Kidney (tissue), 14 donors: ENCODE results near the gene STAU1. TPM values are rescaled to one million over a fixed set of nuclear protein-coding genes. Genes with fewer than 3 reads are reported as not detected.

Experiments used
- DNase-seq, 5 donors: peaks; one replicate each; pipeline ENCODE4 v3.0.0-alpha.2; 2013 to 2020
- FAIRE-seq: peaks from 2 replicates; lab custom pipeline; 2012; peaks lifted over from hg19 to GRCh38; lab: Jason Lieb, UNC
- H3K27ac ChIP-seq, 2 donors: one replicate each; pipeline ENCODE4 v1.7.0; 2013; ENCODE audit warnings: low read depth in 2 of 2, low read length in 2 of 2, inconsistent platforms in 1 of 2
- H3K27me3 ChIP-seq: one replicate; pipeline ENCODE4 v1.7.1; 2013; ENCODE audit warnings: low read length, inconsistent platforms; ENCODE audit not compliant: control insufficient read depth, insufficient read depth
- H3K36me3 ChIP-seq, 3 donors: one replicate each; pipeline versions ENCODE4 v1.7.0 to v1.7.1; 2013; ENCODE audit warnings: low read length in 3 of 3, control low read depth in 1 of 3, inconsistent platforms in 1 of 3; ENCODE audit not compliant: insufficient read depth in 3 of 3, control insufficient read depth in 2 of 3
- H3K4me1 ChIP-seq, 3 donors: one replicate each; pipeline versions ENCODE4 v1.7.0 to v1.7.1; 2013; ENCODE audit warnings: low read length in 3 of 3, inconsistent platforms in 1 of 3, low read depth in 1 of 3; ENCODE audit not compliant: control insufficient read depth in 2 of 3, insufficient read depth in 2 of 3
- H3K4me3 ChIP-seq, 3 donors: one replicate each; pipeline versions ENCODE4 v1.7.0 to v1.8.1; 2013; ENCODE audit warnings: low read length in 3 of 3, control low read depth in 1 of 3, inconsistent platforms in 1 of 3
- H3K9ac ChIP-seq, 3 donors: one replicate each; pipeline versions ENCODE4 v1.7.0 to v1.7.1; 2013; ENCODE audit warnings: low read length in 3 of 3, control low read depth in 1 of 3, inconsistent platforms in 1 of 3
- H3K9me3 ChIP-seq, 3 donors: one replicate each; pipeline versions ENCODE4 v1.7.0 to v1.7.1; 2013; ENCODE audit warnings: low read length in 3 of 3, control low read depth in 1 of 3, inconsistent platforms in 1 of 3; ENCODE audit not compliant: control insufficient read depth in 2 of 3, insufficient read depth in 1 of 3
- intact Hi-C: fragments of 100-400 bp; cut with DNase I; formaldehyde crosslinking; loops from one replicate; pipeline ENCODE4 v1.11.1; 2022
- polyA plus RNA-seq: library from polyadenylated mRNA; stranded (reverse); fragments of 350-450 nt; fragmentation: Illumina TruSeq; extraction: RNeasy Lipid Tissue Mini Kit (QIAGEN cat#74804); gene quantifications from one replicate; pipeline ENCODE4 v1.2.3, GENCODE V29; 2014; ENCODE audit warnings: low read depth, low replicate concordance; ENCODE audit not compliant: insufficient read depth
- total RNA-seq: library from RNA; stranded (reverse); fragmentation: NEBNext Ultra II Directional; extraction: Animal tissue kit (Norgen Biotek cat#: 25700); gene quantifications from one replicate; pipeline ENCODE4 v1.2.1, GENCODE V29; 2021
- TF ChIP-seq, protein P1 (sequence below): IDR thresholded peaks from 3 replicates; pipeline ENCODE4 v1.5.1; 2012; ENCODE audit warnings: mild to moderate bottlenecking, moderate library complexity, borderline replicate concordance; ENCODE audit not compliant: insufficient read depth; ENCODE audit errors: extremely low read depth
- donor health status: control.
- donor health status: control.
- donor health status: control.
- donor health status: control.
- donor health status: control.
- donor health status: DM: yes; HTN: yes; CAD: no.
- donor health status: Normal renal cell carcinoma (clear cell type).

Gene STAU1
- total and polyA plus RNA-seq, 2 donors from 2014 or later, result 53.3 to 85.4 TPM

GRCh38 chr20:49149281-49150045 lies 38.7 kb downstream of the STAU1 start:
- FAIRE-seq (no peak), DNase-seq (peak in 1 of 5 donors; percentile 14)
- Histone ChIP-seq H3K9ac (no peak overlapping the region), H3K27ac (no peak overlapping the region), H3K4me3 (no peak overlapping the region), H3K9me3 (no peaks in the 10 kb centered on the region), H3K36me3 (peaks cover 0 to 10% (median 7%) of the 10 kb centered on the region in 3 donors), H3K4me1 (peaks cover 0 to 5% (median 2%) of the 10 kb centered on the region in 3 donors), H3K27me3 (no peaks in the 10 kb centered on the region)
- TF ChIP-seq, protein P1, sequence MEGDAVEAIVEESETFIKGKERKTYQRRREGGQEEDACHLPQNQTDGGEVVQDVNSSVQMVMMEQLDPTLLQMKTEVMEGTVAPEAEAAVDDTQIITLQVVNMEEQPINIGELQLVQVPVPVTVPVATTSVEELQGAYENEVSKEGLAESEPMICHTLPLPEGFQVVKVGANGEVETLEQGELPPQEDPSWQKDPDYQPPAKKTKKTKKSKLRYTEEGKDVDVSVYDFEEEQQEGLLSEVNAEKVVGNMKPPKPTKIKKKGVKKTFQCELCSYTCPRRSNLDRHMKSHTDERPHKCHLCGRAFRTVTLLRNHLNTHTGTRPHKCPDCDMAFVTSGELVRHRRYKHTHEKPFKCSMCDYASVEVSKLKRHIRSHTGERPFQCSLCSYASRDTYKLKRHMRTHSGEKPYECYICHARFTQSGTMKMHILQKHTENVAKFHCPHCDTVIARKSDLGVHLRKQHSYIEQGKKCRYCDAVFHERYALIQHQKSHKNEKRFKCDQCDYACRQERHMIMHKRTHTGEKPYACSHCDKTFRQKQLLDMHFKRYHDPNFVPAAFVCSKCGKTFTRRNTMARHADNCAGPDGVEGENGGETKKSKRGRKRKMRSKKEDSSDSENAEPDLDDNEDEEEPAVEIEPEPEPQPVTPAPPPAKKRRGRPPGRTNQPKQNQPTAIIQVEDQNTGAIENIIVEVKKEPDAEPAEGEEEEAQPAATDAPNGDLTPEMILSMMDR, result no peak
- intact Hi-C loops, result no loop called here

DNA sequence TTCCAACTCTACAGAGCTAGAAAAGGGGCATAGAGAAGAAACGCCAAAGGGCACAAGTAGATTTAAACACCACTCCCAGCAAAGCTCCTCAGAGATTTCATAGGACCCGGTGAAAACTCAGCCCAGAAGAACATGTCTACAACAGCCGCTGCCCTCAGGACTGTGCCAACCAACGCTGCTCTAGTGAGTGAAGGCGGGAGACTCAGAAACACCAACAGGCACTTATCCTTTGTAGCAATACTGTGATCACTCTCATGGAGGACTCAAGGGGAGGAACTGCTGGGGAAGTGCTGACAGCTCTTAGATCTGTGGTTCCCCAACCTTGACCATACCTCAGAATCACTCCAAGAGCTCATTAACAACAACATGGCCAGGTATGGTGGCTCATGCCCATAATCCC lies 39.5 kb downstream of the STAU1 start:
- DNase-seq (peak in 1 of 5 donors; percentile 8), FAIRE-seq (no peak)
- intact Hi-C loops, result no loop called here
- H3K27me3 ChIP-seq, result no peaks in the 10 kb centered on the region
- H3K9me3 ChIP-seq, result no peaks in the 10 kb centered on the region
- TF ChIP-seq, protein P1, result no peak
- H3K4me1 ChIP-seq, result peaks cover 0 to 5% (median 2%) of the 10 kb centered on the region in 3 donors
- no peak overlapping the region for H3K27ac ChIP-seq
- H3K36me3 ChIP-seq, result peaks cover 3 to 17% (median 10%) of the 10 kb centered on the region in 3 donors
- no peak overlapping the region for H3K4me3 ChIP-seq
- H3K9ac ChIP-seq, result no peak overlapping the region

- H3K36me3 ChIP-seq, result peaks cover 3 to 18% (median 10%) of the 10 kb centered on the region in 3 donors
- H3K4me3 ChIP-seq, result no peak overlapping the region
- peaks cover 0 to 5% (median 2%) of the 10 kb centered on the region in 3 donors for H3K4me1 ChIP-seq
- H3K27me3 ChIP-seq, result no peaks in the 10 kb centered on the region
- TF ChIP-seq, protein P1, result no peak
- H3K9me3 ChIP-seq, result no peaks in the 10 kb centered on the region
- no peak for FAIRE-seq
- DNase-seq, result no peak
- intact Hi-C loops, result no loop called here
- no peak overlapping the region for H3K27ac ChIP-seq
- no peak overlapping the region for H3K9ac ChIP-seq
Observed at GRCh38 chr20:49147296-49147695, 40.8 kb downstream of the STAU1 start.
